CD4-positive, alpha-beta T cell treated with Interleukin-15 for 4 hours (primary cell): ENCODE data around the gene KIRREL3.

Source experiments
- DNase-seq: peaks from one replicate; pipeline ENCODE4 v3.0.0-alpha.2; 2020; ENCODE audit warnings: low spot score

The KIRREL3 gene

DNA sequence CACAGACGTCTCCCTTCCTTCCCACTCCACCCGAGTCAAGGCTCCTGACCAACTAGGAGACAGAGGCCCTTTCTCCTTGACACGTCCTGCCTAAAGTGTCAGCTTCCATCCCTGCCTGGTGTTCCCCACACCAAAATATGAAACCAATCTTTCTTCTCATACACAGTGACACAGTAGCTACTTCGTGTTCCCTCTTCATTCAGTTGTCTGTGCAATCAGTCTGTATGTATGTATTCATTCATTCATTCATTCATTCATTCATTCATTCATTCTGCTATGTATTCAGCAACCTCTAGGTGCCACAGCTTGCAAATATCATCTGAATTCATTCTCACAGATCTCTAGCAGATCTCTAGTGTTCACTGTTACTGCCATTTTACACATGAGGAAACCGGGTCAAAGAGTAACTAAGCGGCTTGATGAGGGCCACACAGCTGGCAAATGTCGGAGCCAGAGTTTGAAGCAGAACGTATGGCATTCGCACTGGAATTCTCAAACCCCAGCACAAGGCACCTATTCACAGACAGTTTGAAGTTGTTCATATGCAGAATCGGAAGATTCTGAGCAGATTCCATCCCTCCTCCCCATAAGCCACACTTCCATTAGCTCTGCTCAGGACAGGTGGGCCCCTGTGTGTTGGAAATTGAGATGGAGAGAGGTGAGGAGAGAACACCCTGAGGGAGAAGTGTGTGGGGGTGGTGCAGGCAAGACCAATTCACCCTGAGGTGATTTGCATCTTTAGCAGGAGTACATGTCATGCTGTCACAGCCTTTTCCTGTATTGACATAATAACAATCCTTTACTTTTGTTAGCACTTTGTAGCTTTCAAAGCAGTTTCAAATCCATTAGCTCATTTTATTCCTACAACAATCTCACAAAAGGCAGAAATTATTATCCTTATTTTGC is 369.4 kb downstream of the KIRREL3 start:
- no peak for DNase-seq

DNA sequence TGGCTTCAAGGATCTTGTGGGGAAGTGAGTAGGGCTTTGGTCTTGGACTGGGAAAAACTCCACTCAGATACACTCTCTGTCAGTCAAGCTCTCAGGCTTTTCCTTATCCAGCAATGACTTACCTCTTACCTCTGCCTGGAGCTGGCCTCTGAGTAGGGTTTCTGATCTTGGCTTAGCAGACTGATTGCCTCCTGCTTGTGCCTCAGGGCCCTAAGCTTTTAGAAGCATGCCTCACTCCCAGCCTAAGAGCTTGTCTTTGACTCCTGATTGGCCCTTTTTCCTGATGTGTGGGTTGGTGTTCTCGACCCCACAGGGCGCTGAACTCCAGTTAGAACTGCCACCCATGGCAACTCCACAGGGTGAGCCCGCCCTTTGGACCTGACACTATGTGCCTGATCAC is 370.1 kb downstream of the KIRREL3 start:
- DNase-seq: no peak

DNA sequence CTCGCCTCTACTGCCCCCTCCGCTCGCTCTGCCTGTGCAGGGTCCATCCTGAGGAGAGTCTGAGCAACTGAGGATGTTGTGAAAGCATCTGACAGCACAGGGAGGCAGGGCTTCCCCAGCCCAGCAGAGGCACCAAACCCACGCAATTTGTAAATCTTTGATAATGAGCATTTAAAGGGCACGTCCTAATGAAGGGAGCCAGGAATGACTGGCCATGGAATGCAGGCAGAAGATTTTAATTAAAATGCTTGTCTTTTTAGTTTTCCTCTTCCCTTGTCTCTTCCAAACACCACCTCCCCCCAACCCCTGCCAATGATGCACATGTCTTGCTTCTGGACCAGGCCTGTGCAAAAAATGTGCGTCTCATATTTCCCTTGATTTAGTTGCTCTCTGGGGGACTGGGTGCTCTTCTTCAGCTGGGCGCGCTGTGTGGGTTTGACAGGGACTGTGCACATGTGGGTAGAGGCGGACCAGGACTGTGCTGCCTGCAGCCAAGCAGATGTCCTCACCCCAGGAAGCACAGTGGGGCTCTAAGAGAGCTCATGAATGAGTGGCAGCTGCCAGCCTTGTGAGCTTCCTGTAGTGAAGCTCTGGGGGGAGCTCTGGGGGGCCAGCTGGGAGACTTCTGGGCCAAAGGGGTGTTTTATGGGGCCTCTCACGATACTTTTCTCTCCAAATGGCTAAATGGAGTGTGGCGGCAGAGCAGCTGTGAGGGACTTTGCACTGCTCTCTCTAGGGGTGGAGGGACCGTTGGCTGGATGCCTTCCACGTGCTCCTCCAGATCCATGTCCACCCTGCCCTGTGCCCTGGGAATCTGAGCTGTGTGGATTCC is 371.6 kb downstream of the KIRREL3 start:
- DNase-seq: no peak

DNA sequence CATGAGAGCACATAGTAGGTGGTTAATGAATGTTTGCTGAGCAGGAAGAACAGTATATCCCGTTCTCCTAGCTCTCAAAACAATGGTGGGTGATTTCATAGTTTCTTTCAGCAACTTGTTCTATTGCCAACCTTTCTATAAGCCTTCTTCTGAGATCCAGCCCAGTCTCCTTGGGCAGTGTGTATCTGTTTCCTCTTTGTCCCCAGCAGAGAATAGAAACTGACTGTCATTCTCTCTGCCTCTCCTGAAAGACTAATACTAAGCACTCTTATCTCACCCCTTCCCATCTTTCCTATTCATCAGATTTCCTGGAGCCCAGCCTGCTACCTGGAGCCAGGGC is 372.1 kb downstream of the KIRREL3 start:
- no peak for DNase-seq

DNA sequence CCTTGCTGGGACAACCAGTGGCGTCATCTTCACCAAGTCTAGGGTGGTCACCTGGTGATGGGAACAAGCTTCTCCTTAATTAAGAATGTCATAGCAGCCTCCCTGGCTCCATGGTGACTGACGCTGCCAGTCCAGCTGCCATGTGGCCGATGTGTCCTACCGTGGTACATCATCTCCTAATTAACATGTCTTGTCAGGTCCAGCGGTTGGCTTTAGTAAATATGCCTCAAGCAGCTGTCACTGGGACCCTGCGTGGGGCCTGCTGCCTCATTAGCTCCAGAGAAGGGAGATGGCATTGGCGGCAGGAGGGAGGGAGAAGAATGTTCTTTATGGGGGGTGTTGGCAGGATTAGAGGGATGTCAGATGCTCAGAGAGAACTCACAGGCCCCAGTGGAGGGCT is 373.1 kb downstream of the KIRREL3 start:
- DNase-seq: no peak

DNA sequence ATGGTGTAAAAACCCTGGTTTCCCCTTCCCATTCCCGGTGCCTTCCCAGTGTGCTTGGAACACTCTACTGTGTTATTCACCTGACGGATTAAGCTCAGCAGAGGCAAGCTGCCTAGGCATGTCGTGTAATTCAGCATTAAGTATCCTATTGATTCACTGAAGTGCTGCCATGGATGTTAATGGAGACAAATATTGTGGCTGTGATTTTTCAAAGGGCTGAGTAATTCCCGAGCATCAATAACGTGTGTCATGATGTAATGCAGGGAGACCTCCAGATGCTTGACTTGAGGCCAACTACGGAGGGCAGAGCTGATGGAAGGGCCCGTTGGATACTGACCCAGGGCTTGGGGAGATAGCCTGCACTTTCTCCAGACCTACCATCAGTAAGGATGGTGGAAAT is 376.1 kb downstream of the KIRREL3 start:
- DNase-seq: no peak

DNA sequence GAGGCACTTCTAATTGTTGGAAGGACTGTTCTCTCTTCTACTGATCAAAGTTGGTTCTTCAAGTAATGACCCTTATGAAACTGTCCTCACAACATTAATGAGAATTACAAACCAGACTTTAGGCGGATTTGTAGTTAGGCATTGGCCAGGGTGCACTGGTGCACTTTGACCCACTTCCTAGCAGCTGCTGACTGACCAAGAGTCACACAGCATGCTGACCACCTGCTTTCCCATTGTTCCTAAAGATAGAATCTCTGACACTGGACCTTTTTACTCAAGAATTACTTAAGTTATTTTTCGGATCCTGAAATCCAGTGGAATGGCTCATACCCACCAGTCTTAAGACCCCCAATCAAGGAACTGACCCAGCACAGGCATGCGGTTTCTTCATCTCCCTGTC is 381.1 kb downstream of the KIRREL3 start:
- no peak for DNase-seq

DNA sequence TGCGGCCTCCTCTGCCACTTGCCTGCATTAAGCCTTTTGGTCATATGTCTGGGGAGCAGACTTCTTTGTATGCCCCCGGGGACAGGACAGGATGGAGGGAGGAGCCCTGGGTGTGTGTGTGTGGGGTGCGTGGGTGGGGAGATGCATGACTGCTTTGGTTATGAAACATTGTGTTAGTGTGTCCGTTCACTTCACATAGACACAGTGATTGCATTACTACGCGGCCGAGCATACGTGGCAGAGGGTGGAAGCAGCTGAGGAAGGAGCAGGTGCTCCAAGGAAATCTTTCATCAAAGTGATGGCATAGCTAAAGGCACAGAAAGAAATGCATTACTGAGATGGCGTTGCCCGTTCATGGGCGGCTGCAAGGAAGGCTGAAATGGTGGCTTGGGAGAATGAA is 384.7 kb downstream of the KIRREL3 start:
- DNase-seq: no peak

DNA sequence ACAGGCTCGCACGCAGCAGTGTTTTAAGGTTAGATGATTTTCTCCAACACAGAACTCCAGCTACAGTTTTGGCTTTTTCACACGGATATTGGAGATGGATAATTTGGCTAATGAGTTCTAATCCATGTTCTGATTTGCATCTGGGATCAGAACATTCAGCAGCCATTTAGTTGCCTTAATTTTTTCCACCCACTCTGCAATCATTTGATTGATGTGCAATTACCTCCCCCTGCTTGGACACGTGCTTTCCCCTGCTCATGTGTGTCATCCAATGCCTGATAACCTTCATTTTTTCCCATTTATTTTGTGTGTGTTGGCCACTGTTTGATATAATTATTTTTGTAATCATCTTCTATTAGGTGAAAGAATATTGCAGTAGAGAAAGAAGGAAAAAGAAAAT is 387.3 kb downstream of the KIRREL3 start:
- no peak for DNase-seq

DNA sequence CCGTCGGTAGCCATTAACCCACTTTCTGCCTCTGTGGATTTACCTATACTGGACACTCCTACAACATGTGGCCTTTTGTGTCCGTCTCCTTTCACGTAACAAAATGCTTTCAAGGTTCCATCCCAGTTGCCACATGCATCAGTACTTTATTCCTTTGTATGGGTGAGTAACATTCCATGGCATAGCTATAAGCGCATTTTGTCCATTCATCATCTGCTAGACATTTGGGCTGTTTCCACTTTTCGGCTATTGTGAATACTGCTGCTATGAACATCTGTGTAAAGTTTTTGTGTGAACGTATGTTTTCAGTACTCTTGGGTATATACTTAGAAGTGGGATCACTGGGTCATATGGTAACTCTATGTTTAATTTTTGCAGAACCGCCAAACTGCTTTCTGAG is 387.9 kb downstream of the KIRREL3 start:
- DNase-seq: no peak

DNA sequence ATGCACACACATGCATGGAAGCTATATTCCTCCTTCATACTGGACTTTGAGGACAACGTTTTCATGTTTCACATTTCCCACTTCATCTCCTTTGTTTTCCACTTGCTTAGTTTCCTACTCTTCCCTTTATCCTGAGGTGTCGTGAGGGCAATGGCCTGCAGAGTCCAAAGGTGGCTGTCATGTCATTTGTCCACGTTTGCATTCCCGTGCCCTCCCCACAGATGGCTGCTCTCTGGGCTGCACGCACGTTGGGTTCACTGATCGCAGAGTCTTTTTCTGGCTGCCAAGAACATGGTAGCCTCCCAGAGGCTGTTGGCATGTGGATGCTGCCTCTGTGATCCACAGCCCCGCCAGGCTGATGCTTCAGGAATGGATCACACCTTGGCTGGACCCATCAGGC is 389.1 kb downstream of the KIRREL3 start:
- DNase-seq: no peak

DNA sequence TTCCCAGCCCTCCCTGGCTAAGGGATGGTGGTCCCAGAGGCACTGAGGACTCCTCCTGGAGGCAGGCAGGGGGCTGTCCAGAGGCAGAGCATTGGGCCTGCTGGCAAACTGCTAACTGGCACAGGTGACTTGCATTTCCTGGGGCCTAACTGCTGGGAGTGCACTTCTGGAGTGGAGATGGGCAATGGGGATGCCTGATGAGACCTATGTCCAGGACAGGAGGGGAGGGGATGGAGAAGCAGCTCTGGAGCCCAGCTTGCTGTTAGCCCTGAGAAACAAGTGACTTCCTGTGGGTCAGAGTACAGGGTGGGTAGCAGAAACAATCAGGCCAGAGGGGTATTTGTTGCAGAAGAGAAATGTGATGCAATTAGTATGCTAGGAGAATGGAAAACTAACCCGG is 391.9 kb downstream of the KIRREL3 start:
- DNase-seq: no peak

DNA sequence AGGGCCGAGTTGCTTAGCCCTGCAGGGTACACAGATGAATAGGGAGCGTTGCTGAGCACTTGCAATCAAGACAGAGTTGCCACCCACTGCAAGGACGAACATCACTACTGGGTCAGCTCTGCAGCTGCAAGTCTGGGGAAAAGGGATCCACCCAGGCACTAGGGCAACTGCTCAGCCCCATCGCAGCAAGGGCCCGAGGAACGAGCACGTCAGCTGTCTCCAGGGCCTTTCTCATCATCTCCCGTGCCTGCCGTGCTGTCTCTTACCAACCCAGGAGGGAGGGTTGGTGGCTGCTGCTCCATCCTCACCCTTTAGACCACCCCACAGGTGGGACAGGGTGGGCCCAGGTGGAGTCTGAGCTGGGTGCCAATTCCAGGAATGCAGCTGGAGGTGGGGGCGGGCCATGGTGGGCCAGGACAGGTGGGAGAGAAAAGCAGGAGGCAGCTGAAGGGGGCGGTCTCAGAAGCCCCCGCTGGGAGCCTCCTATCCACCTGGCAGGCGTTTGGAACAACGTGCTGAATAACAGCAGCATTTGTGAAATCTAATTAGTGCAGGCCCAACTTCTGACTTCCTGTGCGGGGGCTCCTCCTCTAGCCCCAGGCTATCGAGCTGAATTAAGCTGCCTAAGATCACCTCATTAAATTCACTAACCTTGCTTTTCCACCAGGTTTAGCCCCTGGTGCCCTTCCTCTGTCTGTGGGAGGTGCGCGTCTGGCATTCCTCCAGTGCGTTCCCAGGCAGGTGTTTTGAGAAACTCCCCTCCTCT is 392.6 kb downstream of the KIRREL3 start:
- no peak for DNase-seq

DNA sequence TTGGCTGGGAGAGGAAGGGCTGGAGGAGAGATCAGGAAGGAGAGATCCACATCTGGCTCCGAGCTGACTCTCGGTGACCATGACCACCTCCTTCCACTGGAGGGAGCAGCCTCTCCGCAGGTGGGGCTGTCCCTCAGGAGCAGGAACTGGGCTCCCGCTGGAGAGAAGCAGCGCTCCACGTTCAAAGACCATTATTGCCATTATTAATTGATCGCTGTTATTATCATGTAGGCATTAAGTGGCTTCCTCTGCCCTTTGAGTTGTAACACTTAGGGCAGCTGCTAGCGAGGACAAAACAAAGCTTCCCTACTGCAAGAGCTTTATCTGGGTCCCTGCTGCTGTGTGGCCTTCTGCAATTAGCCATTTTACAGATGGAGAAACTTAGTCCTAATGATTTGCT is 393.2 kb downstream of the KIRREL3 start:
- DNase-seq: no peak

DNA sequence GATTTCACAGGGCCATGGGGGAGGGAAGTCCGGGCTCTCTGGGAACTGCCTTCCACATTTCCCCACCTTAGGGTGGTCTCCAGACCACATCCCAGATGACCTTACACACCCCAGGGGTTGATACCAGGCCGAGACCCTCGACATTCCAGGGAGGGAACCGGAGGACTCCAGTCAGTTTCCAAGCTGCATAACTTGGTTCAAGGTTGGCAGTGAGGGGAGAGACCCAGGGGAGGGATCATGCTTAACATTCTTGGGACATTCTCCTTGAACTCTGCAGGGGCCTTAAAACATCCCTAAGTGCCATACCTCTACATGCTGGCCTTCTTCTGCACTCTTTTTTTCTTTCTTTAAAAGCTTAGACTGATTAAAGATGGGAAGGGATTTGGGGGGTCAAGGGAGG is 394.1 kb downstream of the KIRREL3 start:
- DNase-seq: no peak

DNA sequence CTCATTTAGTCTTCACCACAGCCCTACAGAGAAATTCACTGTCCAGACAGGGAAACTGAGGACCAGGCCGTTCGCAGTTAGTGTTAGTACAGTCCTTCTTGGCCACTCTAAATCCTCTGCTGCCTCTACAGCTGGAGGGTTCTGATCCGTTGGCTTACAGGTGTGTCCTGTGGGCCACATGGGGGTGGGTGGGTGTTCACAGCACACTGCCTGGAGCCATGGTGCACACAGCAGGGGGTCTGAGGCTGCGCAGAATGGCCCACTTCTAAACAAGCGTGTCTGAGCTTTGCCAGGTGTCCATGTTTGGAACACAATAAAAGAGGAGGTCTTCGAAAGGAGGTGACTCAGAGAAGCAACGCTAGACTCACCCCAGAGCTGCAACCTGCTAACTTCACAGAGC is 396.1 kb downstream of the KIRREL3 start:
- DNase-seq: no peak

DNA sequence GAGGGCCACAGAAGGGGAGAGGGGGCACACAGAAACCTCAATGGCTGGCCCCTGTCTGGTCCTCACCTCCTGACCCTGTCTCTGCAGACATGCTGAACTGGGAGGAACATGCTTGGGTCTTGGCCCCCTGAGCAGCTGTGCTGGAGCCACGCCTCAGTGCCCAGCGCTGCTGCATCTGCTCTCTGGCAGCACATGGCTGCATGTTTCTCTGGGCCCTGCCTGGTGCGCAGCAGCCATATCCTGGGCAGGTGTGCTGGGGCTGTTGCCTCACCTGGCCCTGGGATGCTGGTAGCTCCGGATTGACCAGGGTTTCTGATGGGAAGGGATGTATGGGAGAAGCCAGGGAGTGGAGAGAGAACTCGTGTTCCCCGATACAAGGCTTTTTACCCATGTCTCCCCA is 397.1 kb downstream of the KIRREL3 start:
- no peak for DNase-seq

DNA sequence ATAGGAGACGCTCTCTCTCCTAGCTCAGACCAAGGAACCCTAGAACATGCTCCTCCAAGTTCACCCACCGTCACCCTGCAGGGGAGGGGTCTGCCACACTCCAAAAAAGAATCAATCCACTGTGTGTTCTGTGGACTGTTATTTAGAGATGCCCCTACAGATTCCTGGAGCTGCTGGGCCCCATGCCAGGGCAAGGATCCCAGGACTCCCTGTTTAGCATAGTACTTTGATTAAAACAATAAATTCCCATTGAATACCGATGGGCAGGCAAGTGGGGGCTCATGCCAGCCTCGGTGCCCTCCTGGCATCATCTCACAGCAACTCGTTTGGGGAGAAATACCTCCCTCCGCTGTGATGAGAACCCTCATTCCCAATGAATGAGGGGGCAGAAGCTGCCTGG is 397.6 kb downstream of the KIRREL3 start:
- DNase-seq: no peak

DNA sequence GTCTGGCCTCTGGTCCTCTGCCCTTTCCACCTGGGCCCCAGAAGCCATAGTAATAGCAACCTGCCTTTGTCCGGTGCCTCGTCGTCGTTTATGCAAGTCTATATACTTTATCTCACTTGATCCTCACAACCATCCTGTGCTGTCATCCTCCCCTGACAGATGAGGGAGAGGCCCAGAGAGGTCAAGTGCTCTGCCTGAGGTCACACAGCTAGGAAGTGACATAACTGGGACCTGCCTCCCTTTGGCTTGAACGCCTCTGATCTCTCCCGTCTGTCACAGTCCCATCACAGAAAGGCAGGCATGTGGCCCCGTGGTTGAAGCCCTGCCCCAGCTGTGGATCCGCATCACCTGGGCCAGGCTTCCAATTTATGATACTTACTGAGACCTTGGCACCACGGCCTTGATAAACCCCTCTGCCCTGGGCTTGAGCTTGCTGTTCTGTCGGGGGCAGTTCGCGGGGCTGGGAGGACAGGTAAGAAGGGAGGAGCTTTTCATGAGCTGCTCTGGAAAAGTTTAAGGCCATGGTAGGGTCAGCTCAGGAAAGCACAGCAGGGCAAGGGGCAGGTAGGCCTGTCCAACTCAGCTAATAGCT is 398.1 kb downstream of the KIRREL3 start:
- no peak for DNase-seq

DNA sequence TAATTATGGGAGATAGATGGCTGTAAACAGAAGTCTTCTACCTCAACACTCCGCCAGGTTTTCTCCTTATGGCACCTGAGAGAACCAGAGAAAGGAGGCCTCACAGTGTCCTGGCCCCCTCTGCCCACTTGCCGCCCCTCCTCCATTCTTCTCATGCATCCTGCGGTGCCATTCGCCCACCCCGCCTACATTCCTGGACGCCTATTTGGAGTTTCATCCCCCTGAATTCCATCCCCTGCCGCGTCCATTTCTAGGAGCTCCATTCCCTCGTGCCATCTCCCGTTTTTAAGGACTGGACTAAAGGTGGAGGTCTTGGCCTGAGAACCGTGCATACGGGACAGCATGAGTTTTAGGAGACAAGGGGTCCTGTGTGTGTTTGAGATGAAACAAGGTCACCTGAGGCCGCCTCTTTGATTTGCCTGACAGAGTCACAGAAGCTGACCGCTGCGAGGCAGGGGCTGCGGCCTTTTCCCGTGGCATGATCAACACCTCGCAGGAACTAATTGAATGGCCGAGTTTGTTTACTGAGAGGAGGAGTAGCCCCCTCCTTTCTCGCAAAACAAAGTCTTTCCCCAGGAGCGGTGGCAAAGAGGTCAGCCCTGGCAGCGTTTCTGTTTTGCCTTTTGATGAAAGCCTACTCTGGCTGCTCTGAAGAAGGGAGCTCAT is 398.9 kb downstream of the KIRREL3 start:
- DNase-seq: no peak

DNA sequence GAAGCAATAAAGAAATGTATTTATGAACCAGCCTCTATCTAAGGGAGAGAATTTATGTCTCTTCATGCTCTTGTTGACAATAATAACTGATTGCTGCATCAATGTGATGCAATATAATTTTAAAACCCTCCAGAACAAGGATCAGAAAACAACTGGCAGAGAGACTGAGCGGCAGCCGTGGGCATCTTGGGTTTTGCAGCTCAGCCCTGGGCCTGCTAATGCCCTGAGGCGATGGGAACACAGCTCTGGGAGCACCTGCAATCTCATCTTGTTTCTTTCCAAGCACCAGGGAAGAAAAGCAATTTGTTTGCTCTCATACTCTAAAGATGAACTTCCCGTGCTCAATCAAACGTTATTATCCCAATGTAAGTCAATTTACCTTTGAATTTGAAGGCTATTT is 399.4 kb downstream of the KIRREL3 start:
- no peak for DNase-seq
